ENCODE data around the gene CHRM2. TPM values are rescaled to one million over a fixed set of nuclear protein-coding genes. Genes with fewer than 3 reads are reported as not detected.

The CHRM2 gene
- total and polyA plus RNA-seq, 9 of the 15 experiments (the other 6 are each of a cell fraction or from before 2014, with no cell fraction given), result not detected

DNA sequence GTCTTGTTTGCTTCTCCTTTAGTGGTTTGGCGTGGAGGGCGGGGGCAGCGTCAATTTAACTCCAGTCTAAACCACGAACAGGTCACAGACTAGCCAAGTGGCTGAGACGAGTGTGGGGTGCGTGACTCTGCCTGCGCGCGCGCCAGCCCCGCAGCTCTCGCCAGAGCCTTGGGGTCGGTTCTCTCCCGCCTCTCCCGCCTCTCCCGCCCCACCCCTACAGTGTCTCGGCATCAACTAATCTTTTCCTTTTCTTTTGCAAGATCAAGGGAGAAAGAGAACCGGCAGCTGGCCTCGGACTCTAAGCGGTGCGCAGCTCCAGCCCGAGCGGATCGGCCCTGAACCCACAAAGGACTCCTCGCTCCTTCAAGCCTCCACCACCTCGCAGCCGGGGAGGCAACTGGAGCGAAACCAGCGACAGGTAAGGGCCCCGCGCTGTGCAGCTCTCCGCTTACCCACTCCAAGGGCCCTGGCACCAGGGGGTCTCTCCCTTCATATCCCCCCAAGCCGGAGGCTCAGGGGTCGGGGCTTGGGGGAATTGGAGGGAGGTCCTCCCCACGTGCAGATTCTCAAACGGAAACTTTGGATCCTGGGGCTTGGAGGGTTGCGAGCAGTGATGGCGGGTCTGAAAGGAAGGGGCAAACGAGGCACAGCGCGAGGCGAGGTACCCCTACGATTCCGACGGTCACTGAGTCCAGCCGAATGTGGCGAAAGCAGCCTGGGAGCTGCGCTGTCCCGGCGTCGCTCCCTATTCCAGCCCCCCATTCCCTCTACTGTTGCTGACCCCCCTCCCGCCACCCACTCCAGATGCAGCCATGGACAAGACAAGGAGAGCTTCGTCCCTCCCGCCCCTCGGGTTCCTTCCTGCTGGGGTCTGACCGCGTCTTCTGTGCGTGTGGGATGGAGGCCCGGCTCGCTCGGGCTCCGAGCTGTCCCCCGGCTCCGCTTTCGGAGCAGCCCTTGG is 829 bp downstream of the CHRM2 start:
- intact Hi-C loops (cut with micrococcal nuclease) (no loop called here), in situ Hi-C loops (cut with MboI) (loop anchor here (25.0 kb wide), 1 partner anchor 1057 kb away; no protein-coding TSS in a partner anchor)
- Histone ChIP-seq H3K9ac (ENCODE audit: insufficient read depth in 1 of 2, low read depth in 2 of 2, low read length in 2 of 2) (no peak overlapping the region), H2AFZ (ENCODE audit: low read depth, low read length) (no peak overlapping the region), H3K4me1 (replicated peaks in 1 of 2; ENCODE audit: control insufficient read depth in 2 of 2, insufficient read depth in 2 of 2, low read length in 2 of 2) (peaks cover 0 to 16% of the 10 kb centered on the region in 2 experiments; a peak in 1 of 5 replicates), H3K27ac (ENCODE audit: extremely low read depth, low read depth, low read length) (no peak overlapping the region), H3K4me3 (no peak overlapping the region), H3K27me3 (ENCODE audit: control insufficient read depth in 2 of 2, insufficient read depth in 2 of 2, low read length in 2 of 2) (peaks cover 10 to 31% of the 10 kb centered on the region in 2 experiments; a peak in 3 of 5 replicates), H3K4me2 (ENCODE audit: insufficient read depth, low read length) (no peak overlapping the region), H3K36me3 (ENCODE audit: control insufficient read depth, insufficient read depth, low read length) (no peaks in the 10 kb centered on the region), H4K20me1 (replicated peaks; ENCODE audit: control insufficient read depth, insufficient read depth, low read length) (no peaks in the 10 kb centered on the region), H3K79me2 (ENCODE audit: control insufficient read depth, insufficient read depth, low read length) (no peaks in the 10 kb centered on the region), H3K9me1 (ENCODE audit: control insufficient read depth, insufficient read depth, low read length) (no peaks in the 10 kb centered on the region), H3K9me3 (replicated peaks; ENCODE audit: control insufficient read depth, insufficient read depth, low read depth, low read length) (no peaks in the 10 kb centered on the region)
- no peak for DNase-seq (ENCODE audit: extremely low read depth in 1 of 4, low spot score in 3 of 4)
- ATAC-seq, result no peak; the same call in 2 of the 3 replicates
- TF ChIP-seq FOXK2 (conservative IDR thresholded peaks at IDR 0.05 in 1 of 2, IDR thresholded peaks at IDR 0.05 in 1 of 2; ENCODE audit: low read depth in 2 of 2) (no peak), SP1 (CRISPR knock-in tag; IDR thresholded peaks at IDR 0.05) (no peak), SP2 (IDR thresholded peaks at IDR 0.05; ENCODE audit: extremely low read depth, low read depth, low read length, poor library complexity, severe bottlenecking) (no peak), SNRNP70 (optimal IDR thresholded peaks at IDR 0.05; ENCODE audit: low read depth, low read length) (no peak)
- BruUV-seq (replicated peaks), result no TSS peak
- ChIA-PET POLR2A (no interaction called here), CTCF (ENCODE audit: low intra/inter-chr PET ratio) (no interaction called here)
- no peak for FAIRE-seq
- WGBS (ENCODE audit: insufficient coverage, low coverage, missing lambda C conversion rate), result 8% methylated on average over 56 of the region's 65 CpGs

Data from K562 (cell line).